H1 (cell line): ENCODE data around the gene SUCLG2.

Experiments used
- ATF3 ChIP-seq: IDR thresholded peaks from 2 replicates; pipeline ENCODE4 v1.6.1; 2011; ENCODE audit warnings: low read depth, mild to moderate bottlenecking, low read length; ENCODE audit not compliant: insufficient read depth
- CHD2 ChIP-seq: IDR thresholded peaks from 2 replicates; pipeline ENCODE4 v1.6.1; 2012; ENCODE audit warnings: low read length, improper control_type of control experiment
- CTCF ChIP-seq, 3 experiments: IDR thresholded peaks; 1 replicate in 2 of 3; 2 replicates in 1 of 3; pipeline versions ENCODE4 v1.5.1 to v1.6.1; 2011; ENCODE audit warnings: low read length in 3 of 3, mild to moderate bottlenecking in 3 of 3, inconsistent platforms in 2 of 3, low read depth in 1 of 3, moderate library complexity in 1 of 3; ENCODE audit not compliant: insufficient read depth in 1 of 3; ENCODE audit errors: control extremely low read depth in 1 of 3
- GABPA ChIP-seq: IDR thresholded peaks from 2 replicates; pipeline ENCODE4 v1.6.1; 2011; ENCODE audit warnings: mild to moderate bottlenecking, low read length, moderate library complexity, borderline replicate concordance; ENCODE audit not compliant: insufficient read depth
- HDAC2 ChIP-seq, 2 experiments: fragments of 300-600 bp in 1 of 2; sonication (generic) in 1 of 2; IDR thresholded peaks; 2 replicates each; pipeline ENCODE4 v1.6.1; 2011 to 2012; ENCODE audit warnings: low read depth in 2 of 2, low read length in 2 of 2, mild to moderate bottlenecking in 2 of 2, moderate library complexity in 2 of 2, borderline replicate concordance in 1 of 2, inconsistent platforms in 1 of 2
- MAFK ChIP-seq: IDR thresholded peaks from 2 replicates; pipeline ENCODE4 v1.6.1; 2012; ENCODE audit warnings: low read depth, mild to moderate bottlenecking, improper control_type of control experiment, low read length
- NANOG ChIP-seq: IDR thresholded peaks from 2 replicates; pipeline ENCODE4 v1.6.1; 2011; ENCODE audit warnings: low read length, low read depth, mild to moderate bottlenecking, inconsistent platforms; ENCODE audit not compliant: insufficient read depth, poor library complexity, severe bottlenecking
- POLR2A ChIP-seq, 2 experiments: IDR thresholded peaks; 1 replicate in 1 of 2; 2 replicates in 1 of 2; pipeline ENCODE4 v1.6.1; 2011; ENCODE audit warnings: low read depth in 2 of 2, low read length in 2 of 2, mild to moderate bottlenecking in 2 of 2; ENCODE audit errors: control extremely low read depth in 1 of 2
- POLR2AphosphoS5 ChIP-seq: IDR thresholded peaks from 2 replicates; pipeline ENCODE4 v1.6.1; 2011; ENCODE audit warnings: low read depth, low read length
- SUZ12 ChIP-seq: fragments of 200-600 bp; sonication (generic); IDR thresholded peaks from 2 replicates; pipeline ENCODE4 v1.6.1; 2012; ENCODE audit warnings: mild to moderate bottlenecking, inconsistent platforms, low read length, moderate library complexity, mixed read lengths
- TAF1 ChIP-seq: IDR thresholded peaks from 2 replicates; pipeline ENCODE4 v1.6.1; 2011; ENCODE audit warnings: mild to moderate bottlenecking, low read depth, low read length
- YY1 ChIP-seq: IDR thresholded peaks from 2 replicates; pipeline ENCODE4 v1.6.1; 2011; ENCODE audit warnings: low read depth, mild to moderate bottlenecking, low read length
- ZNF274 ChIP-seq: IDR thresholded peaks from 2 replicates; pipeline ENCODE4 v1.7.0; 2012; ENCODE audit warnings: low read length, borderline replicate concordance; ENCODE audit errors: extremely low read depth

- TF ChIP-seq CTCF (IDR thresholded peaks at IDR 0.05; ENCODE audit: control extremely low read depth in 1 of 3, insufficient read depth in 1 of 3, low read depth in 1 of 3, low read length in 3 of 3): no peak
- no peak for TF ChIP-seq SUZ12
- no peak for TF ChIP-seq YY1
- no peak for TF ChIP-seq POLR2A (IDR thresholded peaks at IDR 0.05; ENCODE audit: control extremely low read depth in 1 of 2, low read depth in 2 of 2, low read length in 2 of 2)
- TF ChIP-seq GABPA: no peak
- no peak for TF ChIP-seq MAFK
- no peak for TF ChIP-seq POLR2AphosphoS5
- no peak for TF ChIP-seq NANOG
- no peak for TF ChIP-seq CHD2
- no peak for TF ChIP-seq TAF1
- TF ChIP-seq ATF3: no peak
- no peak for TF ChIP-seq HDAC2 (IDR thresholded peaks at IDR 0.05; ENCODE audit: borderline replicate concordance in 1 of 2, low read depth in 2 of 2, low read length in 2 of 2)
- no peak for TF ChIP-seq ZNF274
These were observed 31.1 kb upstream of the SUCLG2 start for GRCh38 chr3:67685499-67685898.
